ENCODE measurements around the gene ETV6. TPM values are rescaled to one million over a fixed set of nuclear protein-coding genes. Genes with fewer than 3 reads are reported as not detected.

The ETV6 gene
- polyA plus RNA-seq, 2 of the 4 experiments (the other 2 are of a cell fraction): 4.0 to 7.0 TPM

GRCh38 chr12:11888029-11888428 lies 238.6 kb downstream of the ETV6 start:
- WGBS (ENCODE audit: missing lambda C conversion rate): 90% methylated on average over 3 of the region's 3 CpGs
- ChIA-PET POLR2A (no interaction called here), CTCF (interaction anchor here (3.0 kb wide), 1 partner anchor 307 kb away, joined by 13 read pairs; no protein-coding TSS in a partner anchor)
- no peak overlapping the region for H3K27ac ChIP-seq
- no peak overlapping the region for H3K4me2 ChIP-seq
- no peak overlapping the region for H3K4me3 ChIP-seq
- ATAC-seq (no peak), DNase-seq (ENCODE audit: low read depth in 1 of 2, low spot score in 1 of 2) (no peak), FAIRE-seq (no peak)
- TF ChIP-seq POLR2A (IDR thresholded peaks at IDR 0.05; ENCODE audit: low read length) (no peak), SREBF2 (IDR thresholded peaks at IDR 0.05) (no peak), CTCF (IDR thresholded peaks at IDR 0.05) (no peak), EHF (CRISPR knock-in tag; IDR thresholded peaks at IDR 0.05) (no peak), CHD4 (IDR thresholded peaks at IDR 0.05; ENCODE audit: borderline replicate concordance) (no peak), TP53 (CRISPR knock-in tag; IDR thresholded peaks at IDR 0.05) (no peak), E2F6 (IDR thresholded peaks at IDR 0.05; ENCODE audit: borderline replicate concordance, low read depth) (no peak), HMGXB4 (CRISPR knock-in tag; IDR thresholded peaks at IDR 0.05; ENCODE audit: borderline replicate concordance) (no peak), RFX5 (IDR thresholded peaks at IDR 0.05) (no peak)
- H3K9me3 ChIP-seq: no peaks in the 10 kb centered on the region
- peaks cover 29% of the 10 kb centered on the region for H3K4me1 ChIP-seq

- CTCF ChIA-PET: interaction anchor here (0.6 to 1.7 kb wide), 8 partner anchors 9 to 1587 kb away, joined by 3 to 5 read pairs (median 4); no protein-coding TSS in a partner anchor
- no peak overlapping the region for H3K4me2 ChIP-seq
- no peak overlapping the region for H3K27ac ChIP-seq
- ATAC-seq (no peak), DNase-seq (ENCODE audit: low read depth in 1 of 2, low spot score in 1 of 2) (no peak), FAIRE-seq (no peak)
- WGBS (ENCODE audit: missing lambda C conversion rate): 85% methylated on average over 4 of the region's 4 CpGs
- H3K4me1 ChIP-seq: peaks cover 5% of the 10 kb centered on the region
- H3K9me3 ChIP-seq: no peaks in the 10 kb centered on the region
- H3K4me3 ChIP-seq: no peak overlapping the region
- POLR2A ChIA-PET: interaction anchor here (0.6 to 1.0 kb wide), 3 partner anchors 175 to 308 kb away, joined by 3 to 7 read pairs (median 4); partner anchors contain the start of gene ETV6
- TF ChIP-seq ZNF302 (CRISPR knock-in tag; IDR thresholded peaks at IDR 0.05) (no peak), EHMT2 (IDR thresholded peaks at IDR 0.05; ENCODE audit: low read depth) (no peak), CTCF (IDR thresholded peaks at IDR 0.05) (no peak), HOXB5 (CRISPR knock-in tag; IDR thresholded peaks at IDR 0.05) (no peak), ATOH8 (CRISPR knock-in tag; IDR thresholded peaks at IDR 0.05; ENCODE audit: low read depth) (no peak), GATA3 (IDR thresholded peaks at IDR 0.05; ENCODE audit: borderline replicate concordance) (no peak), HES2 (IDR thresholded peaks at IDR 0.05) (no peak), HMGXB4 (CRISPR knock-in tag; IDR thresholded peaks at IDR 0.05; ENCODE audit: borderline replicate concordance) (no peak), HOXA7 (CRISPR knock-in tag; IDR thresholded peaks at IDR 0.05) (no peak), RCOR1 (IDR thresholded peaks at IDR 0.05; ENCODE audit: low read depth, low read length) (no peak), FOSL2 (IDR thresholded peaks at IDR 0.05) (no peak), FOSL2 (CRISPR knock-in tag; IDR thresholded peaks at IDR 0.05) (no peak), E2F6 (IDR thresholded peaks at IDR 0.05; ENCODE audit: borderline replicate concordance, low read depth) (no peak), MAFK (IDR thresholded peaks at IDR 0.05; ENCODE audit: partially characterized antibody) (no peak), USF2 (IDR thresholded peaks at IDR 0.05) (no peak)
Measured at GRCh38 chr12:11891346-11891745, 241.9 kb downstream of the ETV6 start.

Measured in A549 (cell line).